ENCODE results near the gene DHTKD1. TPM values are rescaled to one million over a fixed set of nuclear protein-coding genes. Genes with fewer than 3 reads are reported as not detected.

The DHTKD1 gene
- total and polyA plus RNA-seq, 2 of the 4 experiments (the other 2 are of a cell fraction): 13.9 to 20.3 TPM

DNA sequence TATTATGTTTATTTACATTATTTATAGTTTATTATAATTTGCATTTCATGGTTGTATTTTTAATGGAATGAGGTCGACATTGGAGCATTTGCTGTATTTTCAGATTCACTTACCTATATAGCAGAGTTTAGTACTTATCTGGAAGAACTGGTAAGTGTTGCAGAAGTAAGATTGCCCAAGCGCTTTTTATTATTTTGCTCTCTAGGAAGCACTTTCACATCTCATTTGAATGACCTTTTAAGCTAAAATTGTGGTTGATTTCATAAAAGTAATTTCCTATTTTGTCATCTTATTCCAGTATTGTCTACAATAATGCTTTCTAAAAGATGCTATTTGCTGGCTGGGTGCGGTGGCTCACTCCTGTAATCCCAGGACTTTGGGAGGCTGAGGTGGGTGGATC lies 89.4 kb downstream of the DHTKD1 start:
- Histone ChIP-seq H3K18ac (ENCODE audit: low read depth, low read length) (no peak overlapping the region), H2BK15ac (ENCODE audit: low read depth, low read length) (no peak overlapping the region), H3K4me1 (ENCODE audit: control insufficient read depth, insufficient read depth, low read length) (no peaks in the 10 kb centered on the region), H3K79me1 (ENCODE audit: low read depth in 1 of 2, low read length in 2 of 2) (peaks cover 0 to 11% of the 10 kb centered on the region in 2 experiments; a peak in 1 of 4 replicates), H2AFZ (replicated peaks; ENCODE audit: low read length, poor library complexity) (no peak overlapping the region), H3K14ac (replicated peaks; ENCODE audit: low read depth, low read length) (no peak overlapping the region), H2BK5ac (ENCODE audit: low read depth, low read length, poor library complexity, severe bottlenecking) (no peak overlapping the region), H4K8ac (ENCODE audit: low read depth in 2 of 2, low read length in 2 of 2) (no peak overlapping the region), H4K5ac (ENCODE audit: low read depth, low read length) (no peak overlapping the region), H3K4me2 (ENCODE audit: low read depth, low read length) (no peak overlapping the region), H3K27ac (ENCODE audit: insufficient read depth, low read length) (no peak overlapping the region), H3K9me3 (ENCODE audit: control insufficient read depth, insufficient read depth, low read length) (no peaks in the 10 kb centered on the region), H3K4me3 (ENCODE audit: insufficient read depth, low read depth, low read length) (no peak overlapping the region), H4K20me1 (ENCODE audit: insufficient read depth, low read length) (no peaks in the 10 kb centered on the region), H2BK120ac (ENCODE audit: low read depth, low read length) (no peak overlapping the region), H3K27me3 (ENCODE audit: control insufficient read depth, insufficient read depth, low read length) (no peaks in the 10 kb centered on the region), H3K4ac (ENCODE audit: low read depth, low read length) (no peak overlapping the region), H2BK20ac (ENCODE audit: low read depth, low read length) (no peak overlapping the region), H3K9me1 (ENCODE audit: insufficient read depth, low read length) (peaks cover 6% of the 10 kb centered on the region), H2AK9ac (replicated peaks; ENCODE audit: low read depth, low read length, poor library complexity) (no peak overlapping the region), H3K23ac (ENCODE audit: low read depth, low read length) (no peak overlapping the region), H3K9ac (ENCODE audit: low read depth, low read length) (no peak overlapping the region), H4K91ac (ENCODE audit: insufficient read depth, low read depth, low read length) (no peak overlapping the region), H2AK5ac (ENCODE audit: low read depth, low read length) (no peak overlapping the region), H3K56ac (ENCODE audit: extremely low read depth, insufficient read depth, low read length) (no peak overlapping the region), H3K36me3 (ENCODE audit: control insufficient read depth, insufficient read depth, low read length) (peaks cover 41% of the 10 kb centered on the region)
- ATAC-seq (ENCODE audit: low read depth) (no peak), DNase-seq (no peak)
- no CpG with 5 or more reads among the region's 3 CpGs for whole genome bisulfite sequencing, 2 experiments (ENCODE audit: extremely low coverage in 2 of 2, insufficient read length in 1 of 2)
- TF ChIP-seq POLR2A (IDR thresholded peaks at IDR 0.05; ENCODE audit: low read depth, low read length) (no peak), MAFK (IDR thresholded peaks at IDR 0.05; ENCODE audit: low read depth, low read length) (no peak), RAD21 (IDR thresholded peaks at IDR 0.05; ENCODE audit: low read length) (no peak), FOS (IDR thresholded peaks at IDR 0.05; ENCODE audit: low read depth, low read length) (no peak), USF2 (IDR thresholded peaks at IDR 0.05; ENCODE audit: low read depth, low read length) (no peak), SMC3 (IDR thresholded peaks at IDR 0.05; ENCODE audit: low read depth, low read length) (no peak), RFX5 (IDR thresholded peaks at IDR 0.05; ENCODE audit: low read depth, low read length) (no peak), BHLHE40 (IDR thresholded peaks at IDR 0.05; ENCODE audit: low read depth, low read length) (no peak), MXI1 (IDR thresholded peaks at IDR 0.05; ENCODE audit: borderline replicate concordance, low read depth, low read length) (no peak), RCOR1 (IDR thresholded peaks at IDR 0.05; ENCODE audit: insufficient replicate concordance, low read length) (no peak), CEBPB (IDR thresholded peaks at IDR 0.05; ENCODE audit: low read depth, low read length) (no peak), CHD1 (IDR thresholded peaks at IDR 0.05; ENCODE audit: low read depth, low read length) (no peak), NFE2L2 (IDR thresholded peaks at IDR 0.05; ENCODE audit: low read depth, low read length) (no peak), MAZ (IDR thresholded peaks at IDR 0.05; ENCODE audit: borderline replicate concordance, low read depth, low read length) (no peak)
- TF ChIP-seq, protein P1, sequence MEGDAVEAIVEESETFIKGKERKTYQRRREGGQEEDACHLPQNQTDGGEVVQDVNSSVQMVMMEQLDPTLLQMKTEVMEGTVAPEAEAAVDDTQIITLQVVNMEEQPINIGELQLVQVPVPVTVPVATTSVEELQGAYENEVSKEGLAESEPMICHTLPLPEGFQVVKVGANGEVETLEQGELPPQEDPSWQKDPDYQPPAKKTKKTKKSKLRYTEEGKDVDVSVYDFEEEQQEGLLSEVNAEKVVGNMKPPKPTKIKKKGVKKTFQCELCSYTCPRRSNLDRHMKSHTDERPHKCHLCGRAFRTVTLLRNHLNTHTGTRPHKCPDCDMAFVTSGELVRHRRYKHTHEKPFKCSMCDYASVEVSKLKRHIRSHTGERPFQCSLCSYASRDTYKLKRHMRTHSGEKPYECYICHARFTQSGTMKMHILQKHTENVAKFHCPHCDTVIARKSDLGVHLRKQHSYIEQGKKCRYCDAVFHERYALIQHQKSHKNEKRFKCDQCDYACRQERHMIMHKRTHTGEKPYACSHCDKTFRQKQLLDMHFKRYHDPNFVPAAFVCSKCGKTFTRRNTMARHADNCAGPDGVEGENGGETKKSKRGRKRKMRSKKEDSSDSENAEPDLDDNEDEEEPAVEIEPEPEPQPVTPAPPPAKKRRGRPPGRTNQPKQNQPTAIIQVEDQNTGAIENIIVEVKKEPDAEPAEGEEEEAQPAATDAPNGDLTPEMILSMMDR (conservative IDR thresholded peaks at IDR 0.05; ENCODE audit: low read depth, low read length): no peak
- dilution Hi-C loops (cut with HindIII; ENCODE audit: low sequenced_read_pairs, unreplicated experiment): no loop called here
- BruUV-seq (replicated peaks): no TSS peak
- ChIA-PET POLR2A (ENCODE audit: unreplicated experiment) (interaction anchor here (0.7 kb wide), 1 partner anchor 156 kb away, joined by 9 read pairs; no protein-coding TSS in a partner anchor), CTCF (no interaction called here)
- in situ Hi-C loops (cut with MboI; ENCODE audit: low sequenced_read_pairs): no loop called here
- intact Hi-C loops (cut with micrococcal nuclease): loop anchor here (10.0 kb wide), 1 partner anchor 1823 kb away; no protein-coding TSS in a partner anchor

Measured in IMR-90 (cell line).